Thoracic aorta (tissue), 2 donors: ENCODE results near the gene SAT2. TPM values are rescaled to one million over a fixed set of nuclear protein-coding genes. Genes with fewer than 3 reads are reported as not detected.

Experiments used
- ATAC-seq: fragments of 150-250 bp; one replicate; pipeline ENCODE4 v1.8.0; 2017; ENCODE audit warnings: low read depth; ENCODE audit not compliant: insufficient number of reproducible peaks, low FRiP score
- DNase-seq: peaks from one replicate; pipeline ENCODE4 v3.0.0-alpha.2; 2020; ENCODE audit warnings: low spot score
- H3K27ac ChIP-seq, 2 donors: fragments of 200-600 bp; sonication (generic); 1 replicate in 1 of 2; 2 replicates in 1 of 2; pipeline ENCODE4 v1.5.1; 2016; ENCODE audit warnings: mild to moderate bottlenecking in 2 of 2, moderate library complexity in 2 of 2
- H3K27me3 ChIP-seq: fragments of 200-600 bp; sonication (generic); replicated peaks from 2 replicates; pipeline ENCODE4 v1.6.0; 2016; ENCODE audit warnings: mild to moderate bottlenecking; ENCODE audit not compliant: insufficient read depth
- H3K36me3 ChIP-seq: fragments of 200-600 bp; sonication (generic); one replicate; pipeline ENCODE4 v1.5.1; 2016
- H3K4me1 ChIP-seq, 2 donors: fragments of 200-600 bp; sonication (generic); 1 replicate in 1 of 2; 2 replicates in 1 of 2; pipeline versions ENCODE4 v1.5.1 to v1.6.0; 2016; ENCODE audit warnings: low read depth in 2 of 2, mild to moderate bottlenecking in 1 of 2; ENCODE audit not compliant: control insufficient read depth in 1 of 2
- H3K4me3 ChIP-seq: fragments of 200-600 bp; sonication (generic); 2 replicates; pipeline ENCODE4 v1.5.1; 2016; ENCODE audit warnings: mild to moderate bottlenecking
- H3K9me3 ChIP-seq: fragments of 200-600 bp; sonication (generic); 2 replicates; pipeline ENCODE4 v1.5.1; 2016
- CTCF ChIP-seq: fragments of 200-600 bp; sonication (generic); IDR thresholded peaks from one replicate; pipeline ENCODE4 v1.5.1; 2019; ENCODE audit warnings: antibody characterized with exemption
- total RNA-seq, 2 donors: library from RNA; depleted of rRNA; stranded (reverse); fragments of >200 nt; gene quantifications; one replicate each; pipeline versions ENCODE4 v1.1.0 to v1.2.3, GENCODE V29; 2016

Gene SAT2
- total RNA-seq, result 10 to 100 TPM; 29.8 to 30.9 TPM

GRCh38 chr17:7627250-7628121 lies at the start of gene SAT2:
SAT2 (minus strand) TSS chr17:7627821; CDS start chr17:7627635, 186 bp downstream.
- no peak for TF ChIP-seq CTCF
- peak within 1 kb of the TSS; percentile 100 for H3K4me3 ChIP-seq
- no peaks in the 10 kb centered on the region for H3K27me3 ChIP-seq
- no peaks in the 10 kb centered on the region for H3K9me3 ChIP-seq
- DNase-seq, result peak; percentile 80
- H3K27ac ChIP-seq, result peak within 1 kb of the TSS; percentile 79 to 92
- no peaks in the 10 kb centered on the region for H3K36me3 ChIP-seq
- H3K4me1 ChIP-seq, result peaks cover 7 to 8% of the 10 kb centered on the region in 2 donors
- peak; percentile 62 for ATAC-seq

GRCh38 chr17:7676533-7676932 lies 48.9 kb upstream of the SAT2 start:
- no peak for ATAC-seq
- Histone ChIP-seq H3K36me3 (peaks cover 36% of the 10 kb centered on the region), H3K4me3 (no peak overlapping the region), H3K27ac (no peak overlapping the region), H3K9me3 (peaks cover 7% of the 10 kb centered on the region), H3K4me1 (no peaks in the 10 kb centered on the region), H3K27me3 (no peaks in the 10 kb centered on the region)
- DNase-seq, result no peak
- no peak for TF ChIP-seq CTCF

GRCh38 chr17:7674934-7675333 lies 47.3 kb upstream of the SAT2 start:
- Histone ChIP-seq H3K27ac (no peak overlapping the region), H3K4me3 (no peak overlapping the region), H3K27me3 (no peaks in the 10 kb centered on the region), H3K4me1 (no peaks in the 10 kb centered on the region), H3K36me3 (peaks cover 49% of the 10 kb centered on the region), H3K9me3 (peaks cover 7% of the 10 kb centered on the region)
- TF ChIP-seq CTCF, result no peak
- DNase-seq, result no peak
- ATAC-seq, result no peak

GRCh38 chr17:7673239-7673638 lies 45.6 kb upstream of the SAT2 start:
- TF ChIP-seq CTCF, result peak; percentile 25
- no peak for DNase-seq
- H3K36me3 ChIP-seq, result peaks cover 56% of the 10 kb centered on the region
- no peaks in the 10 kb centered on the region for H3K27me3 ChIP-seq
- ATAC-seq, result no peak
- H3K4me1 ChIP-seq, result no peaks in the 10 kb centered on the region
- no peak overlapping the region for H3K4me3 ChIP-seq
- H3K9me3 ChIP-seq, result peaks cover 7% of the 10 kb centered on the region
- H3K27ac ChIP-seq, result no peak overlapping the region

GRCh38 chr17:7668482-7668881 lies 40.9 kb upstream of the SAT2 start:
- DNase-seq, result no peak
- Histone ChIP-seq H3K27ac (no peak overlapping the region), H3K27me3 (no peaks in the 10 kb centered on the region), H3K9me3 (peaks cover 4% of the 10 kb centered on the region), H3K36me3 (peaks cover 41% of the 10 kb centered on the region), H3K4me1 (no peaks in the 10 kb centered on the region), H3K4me3 (no peak overlapping the region)
- no peak for ATAC-seq
- TF ChIP-seq CTCF, result no peak
